HEK293 (cell line): Measurements from ENCODE around the gene ABCA12.

Experiments used
- CTCF ChIA-PET: fragments of 350-600 bp; formaldehyde crosslinking; extraction: SDS; loops from one replicate; lab custom pipeline; 2021; ENCODE audit warnings: antibody characterized with exemption; lab: Yijun Ruan, JAX
- POLR2A ChIA-PET: fragments of 300-600 bp; formaldehyde crosslinking; extraction: SDS; loops from one replicate; lab custom pipeline; 2020; ENCODE audit warnings: antibody characterized with exemption, inconsistent platforms; lab: Yijun Ruan, JAX
- H3K27ac ChIP-seq: fragments of 200-500 bp; sonication (Bioruptor generic); 2 replicates; pipeline ENCODE4 v1.5.1; 2014; ENCODE audit warnings: low read depth, low read length, control low read depth, inconsistent platforms; ENCODE audit errors: extremely low read depth
- H3K36me3 ChIP-seq, 2 experiments: fragments of 200-500 bp in 1 of 2; sonication (Bioruptor generic) in 1 of 2; 1 replicate in 1 of 2; 2 replicates in 1 of 2; pipeline ENCODE4 v1.5.1; 2014 to 2017; ENCODE audit warnings: inconsistent platforms in 2 of 2, low read length in 2 of 2; ENCODE audit not compliant: control insufficient read depth in 2 of 2, insufficient read depth in 1 of 2
- H3K4me1 ChIP-seq: fragments of 200-500 bp; sonication (Bioruptor generic); 2 replicates; pipeline ENCODE4 v1.5.1; 2014; ENCODE audit warnings: mild to moderate bottlenecking, low read length, inconsistent platforms; ENCODE audit not compliant: control insufficient read depth, insufficient read depth
- H3K4me3 ChIP-seq: 2 replicates; pipeline ENCODE4 v1.5.1; 2011; ENCODE audit warnings: low read depth, mild to moderate bottlenecking, control low read depth, low read length, moderate library complexity
- H3K9me3 ChIP-seq: fragments of 200-500 bp; sonication (Bioruptor generic); 2 replicates; pipeline ENCODE4 v1.5.1; 2014; ENCODE audit warnings: low read depth, low read length, inconsistent platforms; ENCODE audit not compliant: control insufficient read depth, insufficient read depth
- HOXD13 ChIP-seq: sonication (generic); formaldehyde crosslinking; IDR thresholded peaks from 2 replicates; pipeline ENCODE4 v1.8.0; 2022; ENCODE audit warnings: missing genetic modification reagents, borderline replicate concordance
- MEIS1 ChIP-seq: sonication (generic); formaldehyde crosslinking; IDR thresholded peaks from 2 replicates; pipeline ENCODE4 v1.8.1; 2022; ENCODE audit warnings: missing genetic modification reagents, mild to moderate bottlenecking, borderline replicate concordance
- PBX3 ChIP-seq: sonication (generic); formaldehyde crosslinking; IDR thresholded peaks from 2 replicates; pipeline ENCODE4 v1.8.1; 2022; ENCODE audit warnings: mild to moderate bottlenecking, moderate library complexity, missing genetic modification reagents
- PRDM1 ChIP-seq: fragments of 450-650 bp; formaldehyde crosslinking; IDR thresholded peaks from 2 replicates; pipeline ENCODE4; 2016; ENCODE audit warnings: missing biosample characterization, missing genetic modification characterization
- RBAK ChIP-seq: fragments of 450-650 bp; formaldehyde crosslinking; IDR thresholded peaks from 2 replicates; pipeline ENCODE4 v1.5.1; 2016; ENCODE audit warnings: missing biosample characterization, missing genetic modification characterization
- SCRT2 ChIP-seq: fragments of 450-650 bp; formaldehyde crosslinking; IDR thresholded peaks from 2 replicates; pipeline ENCODE4 v1.5.1; 2016; ENCODE audit warnings: missing biosample characterization, missing genetic modification characterization
- SETDB1 ChIP-seq: IDR thresholded peaks from one replicate; pipeline ENCODE4 v1.6.1; 2017; ENCODE audit warnings: mild to moderate bottlenecking, low read length, moderate library complexity, mixed read lengths; ENCODE audit not compliant: insufficient read length
- SP3 ChIP-seq: fragments of 450-650 bp; formaldehyde crosslinking; IDR thresholded peaks from 2 replicates; pipeline ENCODE4 v1.5.1; 2016; ENCODE audit warnings: missing biosample characterization, missing genetic modification characterization
- ZNF10 ChIP-seq: fragments of 450-650 bp; formaldehyde crosslinking; IDR thresholded peaks from 2 replicates; pipeline ENCODE4 v1.5.1; 2017; ENCODE audit warnings: missing biosample characterization, missing genetic modification characterization
- ZNF24 ChIP-seq: fragments of 450-650 bp; formaldehyde crosslinking; IDR thresholded peaks from 2 replicates; pipeline ENCODE4 v1.5.1; 2016; ENCODE audit warnings: missing biosample characterization, missing genetic modification characterization
- ZNF248 ChIP-seq: fragments of 450-650 bp; formaldehyde crosslinking; IDR thresholded peaks from 2 replicates; pipeline ENCODE4 v1.5.1; 2017; ENCODE audit warnings: missing biosample characterization, missing genetic modification characterization
- ZNF473 ChIP-seq: fragments of 450-650 bp; formaldehyde crosslinking; IDR thresholded peaks from 2 replicates; pipeline ENCODE4 v1.5.1; 2017; ENCODE audit warnings: missing biosample characterization, missing genetic modification characterization
- ZNF544 ChIP-seq: fragments of 450-650 bp; formaldehyde crosslinking; IDR thresholded peaks from 2 replicates; pipeline ENCODE4 v1.5.0; 2017; ENCODE audit warnings: missing biosample characterization, missing genetic modification characterization
- ZNF600 ChIP-seq: fragments of 450-650 bp; formaldehyde crosslinking; IDR thresholded peaks from 2 replicates; pipeline ENCODE4 v1.5.1; 2016; ENCODE audit warnings: missing biosample characterization, missing genetic modification characterization
- ZNF610 ChIP-seq: fragments of 450-650 bp; formaldehyde crosslinking; IDR thresholded peaks from 2 replicates; pipeline ENCODE4 v1.5.1; 2016; ENCODE audit warnings: missing biosample characterization, missing genetic modification characterization, borderline replicate concordance
- ZNF621 ChIP-seq: fragments of 450-650 bp; formaldehyde crosslinking; IDR thresholded peaks from 2 replicates; pipeline ENCODE4 v1.5.1; 2017; ENCODE audit warnings: missing biosample characterization, missing genetic modification characterization
- ZNF629 ChIP-seq: fragments of 450-650 bp; formaldehyde crosslinking; IDR thresholded peaks from 2 replicates; pipeline ENCODE4 v1.5.1; 2017; ENCODE audit warnings: missing biosample characterization, missing genetic modification characterization
- ZNF639 ChIP-seq: fragments of 450-650 bp; formaldehyde crosslinking; IDR thresholded peaks from 2 replicates; pipeline ENCODE4 v1.5.1; 2016; ENCODE audit warnings: missing biosample characterization, missing genetic modification characterization
- ZNF777 ChIP-seq: fragments of 450-650 bp; formaldehyde crosslinking; IDR thresholded peaks from 2 replicates; pipeline ENCODE4 v1.5.1; 2017; ENCODE audit warnings: missing biosample characterization, missing genetic modification characterization, borderline replicate concordance
- ZSCAN18 ChIP-seq: fragments of 450-650 bp; formaldehyde crosslinking; IDR thresholded peaks from 2 replicates; pipeline ENCODE4 v1.5.1; 2016; ENCODE audit warnings: missing biosample characterization, missing genetic modification characterization
- TF ChIP-seq, protein P1 (sequence below): fragments of 450-650 bp; formaldehyde crosslinking; IDR thresholded peaks from 2 replicates; pipeline ENCODE4 v1.5.1; 2016; ENCODE audit warnings: missing biosample characterization, missing genetic modification characterization
- TF ChIP-seq, protein P2 (sequence below): fragments of 450-650 bp; formaldehyde crosslinking; IDR thresholded peaks from 2 replicates; pipeline ENCODE4 v1.5.1; 2017; ENCODE audit warnings: missing biosample characterization, mild to moderate bottlenecking, missing genetic modification characterization, moderate library complexity

The ABCA12 gene

DNA sequence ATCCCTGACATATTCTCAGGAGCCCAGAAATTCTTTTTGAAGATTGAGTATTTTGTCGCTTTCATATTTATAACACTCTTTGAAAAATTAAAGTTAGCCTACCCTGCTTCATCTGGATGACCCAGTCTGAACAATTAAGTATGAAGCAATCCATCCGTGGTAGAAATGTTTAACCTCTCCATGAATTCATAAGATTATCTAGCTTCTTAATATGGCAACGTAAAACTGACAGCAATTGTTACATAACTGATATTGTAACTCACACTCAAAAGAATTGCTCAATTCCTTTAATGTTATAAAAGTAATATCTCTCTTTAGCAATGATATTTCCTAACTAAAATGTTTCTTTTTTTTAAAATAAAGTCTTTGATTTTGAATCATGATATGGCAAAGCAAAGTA lies 7.2 kb upstream of the ABCA12 start (continued):
- TF ChIP-seq ZNF473 (tag by site-specific recombination) (no peak), ZNF600 (no peak), MEIS1 (CRISPR knock-in tag) (no peak), HOXD13 (CRISPR knock-in tag) (no peak), ZNF248 (tag by site-specific recombination) (no peak)
- TF ChIP-seq, protein P1, sequence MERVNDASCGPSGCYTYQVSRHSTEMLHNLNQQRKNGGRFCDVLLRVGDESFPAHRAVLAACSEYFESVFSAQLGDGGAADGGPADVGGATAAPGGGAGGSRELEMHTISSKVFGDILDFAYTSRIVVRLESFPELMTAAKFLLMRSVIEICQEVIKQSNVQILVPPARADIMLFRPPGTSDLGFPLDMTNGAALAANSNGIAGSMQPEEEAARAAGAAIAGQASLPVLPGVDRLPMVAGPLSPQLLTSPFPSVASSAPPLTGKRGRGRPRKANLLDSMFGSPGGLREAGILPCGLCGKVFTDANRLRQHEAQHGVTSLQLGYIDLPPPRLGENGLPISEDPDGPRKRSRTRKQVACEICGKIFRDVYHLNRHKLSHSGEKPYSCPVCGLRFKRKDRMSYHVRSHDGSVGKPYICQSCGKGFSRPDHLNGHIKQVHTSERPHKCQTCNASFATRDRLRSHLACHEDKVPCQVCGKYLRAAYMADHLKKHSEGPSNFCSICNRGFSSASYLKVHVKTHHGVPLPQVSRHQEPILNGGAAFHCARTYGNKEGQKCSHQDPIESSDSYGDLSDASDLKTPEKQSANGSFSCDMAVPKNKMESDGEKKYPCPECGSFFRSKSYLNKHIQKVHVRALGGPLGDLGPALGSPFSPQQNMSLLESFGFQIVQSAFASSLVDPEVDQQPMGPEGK (tag by site-specific recombination) = no peak

GRCh38 chr2:215144106-215144875 lies 5.9 kb upstream of the ABCA12 start:
- no peak overlapping the region for H3K27ac ChIP-seq
- ChIA-PET CTCF (no interaction called here), POLR2A (no interaction called here)
- no peaks in the 10 kb centered on the region for H3K9me3 ChIP-seq
- TF ChIP-seq PBX3 (CRISPR knock-in tag) = no peak
- TF ChIP-seq ZNF621 (tag by site-specific recombination) = no peak
- no peak for TF ChIP-seq PRDM1 (tag by site-specific recombination)
- TF ChIP-seq, protein P2, sequence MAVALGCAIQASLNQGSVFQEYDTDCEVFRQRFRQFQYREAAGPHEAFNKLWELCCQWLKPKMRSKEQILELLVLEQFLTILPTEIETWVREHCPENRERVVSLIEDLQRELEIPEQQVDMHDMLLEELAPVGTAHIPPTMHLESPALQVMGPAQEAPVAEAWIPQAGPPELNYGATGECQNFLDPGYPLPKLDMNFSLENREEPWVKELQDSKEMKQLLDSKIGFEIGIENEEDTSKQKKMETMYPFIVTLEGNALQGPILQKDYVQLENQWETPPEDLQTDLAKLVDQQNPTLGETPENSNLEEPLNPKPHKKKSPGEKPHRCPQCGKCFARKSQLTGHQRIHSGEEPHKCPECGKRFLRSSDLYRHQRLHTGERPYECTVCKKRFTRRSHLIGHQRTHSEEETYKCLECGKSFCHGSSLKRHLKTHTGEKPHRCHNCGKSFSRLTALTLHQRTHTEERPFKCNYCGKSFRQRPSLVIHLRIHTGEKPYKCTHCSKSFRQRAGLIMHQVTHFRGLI (tag by site-specific recombination) = no peak
- TF ChIP-seq ZNF639 (tag by site-specific recombination) = no peak
- TF ChIP-seq ZNF10 = no peak
- TF ChIP-seq SCRT2 (tag by site-specific recombination) = no peak
- no peak for TF ChIP-seq ZSCAN18 (tag by site-specific recombination)
- TF ChIP-seq ZNF544 (tag by site-specific recombination) = no peak
- no peak for TF ChIP-seq SP3 (tag by site-specific recombination)
- TF ChIP-seq ZNF629 = no peak
- TF ChIP-seq RBAK (tag by site-specific recombination) = no peak
- TF ChIP-seq ZNF777 (tag by site-specific recombination) = no peak
- TF ChIP-seq ZNF24 (tag by site-specific recombination) = no peak
- TF ChIP-seq SETDB1 = no peak
- no peak for TF ChIP-seq ZNF610 (tag by site-specific recombination)
- no peak for TF ChIP-seq ZNF600
- no peaks in the 10 kb centered on the region for H3K4me1 ChIP-seq
- H3K4me3 ChIP-seq = no peak overlapping the region
- H3K36me3 ChIP-seq = no peaks in the 10 kb centered on the region
